GM19455 (cell line): ENCODE measurements around the gene CDK8.
"Not testable (repeated sequence)": the region's sequence is repeated elsewhere in the genome, so short reads cannot be mapped to it uniquely, and the experiment has no call there.

Source experiments
- ATAC-seq: cut with Tn5 transposase; IDR thresholded peaks from one replicate; pipeline ENCODE4 v1.9.1; 2021; ENCODE audit not compliant: unreplicated experiment

The CDK8 gene

DNA sequence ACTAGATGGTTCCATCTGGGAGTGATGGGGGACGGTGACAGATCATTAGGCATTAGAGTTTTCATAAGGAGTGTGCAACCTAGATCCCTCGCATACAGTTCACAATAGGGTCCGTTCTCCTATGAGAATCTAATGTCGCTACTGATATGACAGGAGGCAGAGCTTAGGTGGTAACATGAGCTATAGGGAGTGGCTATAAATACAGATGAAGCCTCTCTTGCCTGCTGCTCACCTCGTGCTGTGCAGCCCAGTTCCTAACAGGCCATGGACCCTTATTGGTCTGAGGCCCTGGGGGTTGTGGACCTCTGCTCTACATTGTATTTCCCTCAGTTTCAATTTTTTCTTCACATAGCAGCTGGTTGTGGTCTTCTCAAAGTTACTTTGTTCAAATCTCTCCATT lies 56.5 kb downstream of the CDK8 start:
- no peak for ATAC-seq

DNA sequence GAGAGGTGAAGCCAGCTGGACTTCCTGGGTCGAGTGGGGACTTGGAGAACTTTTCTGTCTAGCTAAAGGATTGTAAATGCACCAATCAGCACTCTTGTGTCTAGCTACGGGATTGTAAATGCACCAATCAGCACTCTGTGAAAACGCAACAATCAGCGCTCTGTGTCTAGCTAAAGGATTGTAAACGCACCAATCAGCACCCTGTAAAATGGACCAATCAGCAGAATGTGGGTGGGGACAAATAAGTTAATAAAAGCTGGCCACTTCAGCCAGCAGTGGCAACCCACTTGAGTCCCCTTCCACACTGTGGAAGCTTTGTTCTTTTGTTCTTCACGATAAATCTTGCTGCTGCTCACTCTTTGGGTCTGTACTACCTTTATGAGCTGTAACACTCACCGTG lies 58.1 kb downstream of the CDK8 start:
- not testable (repeated sequence) for ATAC-seq

DNA sequence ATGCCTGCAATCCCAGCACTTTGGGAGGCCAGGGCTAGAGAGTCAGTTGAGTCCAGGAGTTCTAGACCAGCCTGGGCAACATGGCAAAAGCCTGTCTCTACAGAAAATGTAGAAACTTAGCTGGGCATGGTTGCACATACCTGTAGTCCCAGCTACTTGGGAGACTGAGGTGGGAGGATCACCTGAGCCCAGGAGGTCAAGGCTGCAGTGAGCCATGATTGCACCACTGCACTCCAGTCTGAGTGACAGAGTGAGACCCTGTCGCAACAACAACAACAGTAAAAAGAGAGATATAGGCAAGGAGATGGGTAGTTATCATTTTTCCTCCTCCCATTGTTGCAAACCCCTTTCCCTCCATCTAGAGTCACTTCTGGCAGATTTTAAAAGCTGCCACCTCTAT lies 62.2 kb downstream of the CDK8 start:
- ATAC-seq, result not testable (repeated sequence)

DNA sequence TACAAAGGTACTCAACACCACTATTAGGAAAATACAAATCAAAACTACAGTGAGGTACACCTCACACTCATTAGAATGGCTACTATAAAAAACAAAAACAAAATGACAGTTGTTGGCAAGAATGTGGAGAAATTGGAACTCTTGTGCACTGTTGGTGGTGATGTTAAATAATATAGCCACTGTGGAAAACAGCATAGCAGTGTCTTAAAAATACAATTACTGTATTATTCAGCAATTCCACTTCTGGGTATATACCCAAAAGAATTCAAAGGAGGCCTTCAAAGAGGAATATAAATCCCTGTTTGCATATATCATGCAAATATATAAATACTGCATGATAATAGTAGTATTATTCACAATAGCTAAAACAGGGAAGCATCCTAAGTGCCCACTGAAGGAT lies 66.8 kb downstream of the CDK8 start:
- no peak for ATAC-seq

DNA sequence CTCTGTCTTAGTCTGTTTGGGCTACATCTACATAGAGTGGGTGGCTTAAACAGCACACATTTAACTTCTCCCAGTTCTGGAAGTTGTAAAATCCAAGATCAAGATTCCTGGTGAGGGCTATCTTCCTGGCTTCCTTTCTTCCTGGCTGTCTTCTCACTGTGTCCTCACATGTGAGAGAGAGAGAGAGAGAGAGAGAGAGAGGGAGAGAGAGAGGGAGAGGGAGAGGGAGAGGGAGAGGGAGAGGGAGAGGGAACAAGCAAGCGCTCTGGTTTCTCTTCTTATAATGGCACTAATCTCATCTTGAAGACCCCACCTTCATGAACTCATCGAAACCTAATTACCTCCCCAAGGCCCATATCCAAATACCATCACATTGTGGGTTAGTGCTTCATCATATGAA lies 69.2 kb downstream of the CDK8 start:
- no peak for ATAC-seq

DNA sequence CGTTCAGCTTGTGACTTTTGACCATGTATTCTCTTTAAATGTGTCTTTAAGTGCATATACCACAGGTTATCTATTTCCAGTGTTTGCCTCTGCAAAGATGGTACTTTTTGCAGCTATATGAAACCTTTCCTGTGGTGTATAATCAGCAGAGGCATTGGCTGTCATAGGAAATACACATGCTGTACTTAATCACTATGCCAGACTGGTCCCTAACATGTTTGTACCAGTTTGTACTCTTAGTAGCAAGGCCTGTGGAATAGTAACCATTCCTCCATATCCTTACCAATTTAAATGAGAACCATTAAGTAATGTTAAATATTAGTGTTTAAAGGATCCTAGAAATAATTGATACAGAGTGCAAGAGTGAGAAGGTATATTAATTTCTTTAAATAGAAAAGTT lies 69.8 kb downstream of the CDK8 start:
- no peak for ATAC-seq

DNA sequence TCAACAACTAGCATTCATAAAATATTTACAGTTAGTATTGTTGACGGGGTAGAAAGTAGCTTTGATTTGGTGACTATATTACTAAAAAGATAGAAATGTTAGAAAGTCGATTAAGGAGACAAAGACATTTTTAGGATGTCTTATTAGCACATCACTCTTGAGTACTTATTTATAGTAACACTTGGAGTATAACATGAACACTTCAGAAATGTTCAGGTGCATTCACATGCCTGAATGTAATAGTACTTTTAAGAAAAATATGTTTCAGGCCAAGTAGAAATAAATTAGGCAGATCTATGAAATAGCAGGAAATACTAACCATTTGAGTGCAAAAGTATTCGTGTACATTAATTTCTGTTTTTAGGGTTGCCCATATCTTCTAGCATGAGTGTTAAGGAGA lies 70.4 kb downstream of the CDK8 start:
- ATAC-seq, result no peak

DNA sequence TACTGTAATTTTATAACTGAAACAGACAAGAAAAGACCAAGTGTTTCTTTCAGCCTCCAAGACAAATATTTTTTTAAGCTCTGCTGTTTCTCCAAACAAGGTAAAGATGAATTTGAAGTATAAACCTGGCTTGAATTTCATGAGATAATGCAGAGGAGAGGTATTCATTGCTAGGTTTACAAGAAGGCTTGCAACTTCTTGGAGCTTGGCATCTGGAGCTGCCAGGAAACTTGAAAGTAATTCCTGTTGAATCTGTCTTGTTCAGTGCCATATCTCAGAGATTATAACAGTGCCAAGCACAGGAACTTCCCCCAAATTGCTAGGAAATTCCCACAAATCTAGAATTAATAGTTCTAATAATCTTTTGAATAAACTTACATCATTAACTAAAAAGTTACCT lies 70.9 kb downstream of the CDK8 start:
- no peak for ATAC-seq

DNA sequence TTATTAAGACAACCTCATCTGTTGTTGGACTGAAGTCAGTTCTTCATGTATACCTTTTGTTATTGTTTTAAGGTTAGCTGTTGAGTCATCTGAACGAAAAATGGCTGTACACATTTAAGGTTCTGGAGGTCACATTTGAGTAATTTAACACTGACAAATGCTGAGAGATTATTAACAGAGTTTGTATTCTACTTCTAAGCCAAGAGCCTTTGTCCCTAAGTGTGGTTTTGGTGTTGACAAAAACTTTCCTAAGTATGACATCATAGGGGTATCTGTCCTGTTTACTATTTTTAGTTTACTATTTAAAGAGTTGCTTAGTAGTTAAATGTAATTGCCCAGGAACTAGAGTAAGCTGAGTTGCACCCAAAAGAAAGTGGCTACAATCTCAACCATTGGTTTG lies 71.9 kb downstream of the CDK8 start:
- no peak for ATAC-seq

DNA sequence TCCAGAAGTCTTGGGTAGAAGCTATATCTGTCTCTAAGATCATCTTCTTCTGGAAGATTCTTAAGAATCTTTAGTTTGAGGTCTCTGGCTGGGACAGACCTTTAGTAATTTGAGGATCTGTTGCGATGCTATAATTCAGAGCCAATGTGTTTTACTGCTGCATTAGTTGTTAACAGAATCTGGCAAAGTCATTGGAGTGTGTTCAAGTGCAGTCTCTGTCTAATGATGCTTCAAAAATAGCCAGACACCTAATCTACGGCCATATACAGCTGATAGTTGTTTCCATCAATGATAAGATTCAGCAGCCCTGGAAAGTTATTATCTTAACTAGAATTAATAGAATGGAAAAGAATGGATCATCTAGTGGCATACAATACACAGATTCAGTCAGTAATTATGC lies 72.6 kb downstream of the CDK8 start:
- no peak for ATAC-seq

DNA sequence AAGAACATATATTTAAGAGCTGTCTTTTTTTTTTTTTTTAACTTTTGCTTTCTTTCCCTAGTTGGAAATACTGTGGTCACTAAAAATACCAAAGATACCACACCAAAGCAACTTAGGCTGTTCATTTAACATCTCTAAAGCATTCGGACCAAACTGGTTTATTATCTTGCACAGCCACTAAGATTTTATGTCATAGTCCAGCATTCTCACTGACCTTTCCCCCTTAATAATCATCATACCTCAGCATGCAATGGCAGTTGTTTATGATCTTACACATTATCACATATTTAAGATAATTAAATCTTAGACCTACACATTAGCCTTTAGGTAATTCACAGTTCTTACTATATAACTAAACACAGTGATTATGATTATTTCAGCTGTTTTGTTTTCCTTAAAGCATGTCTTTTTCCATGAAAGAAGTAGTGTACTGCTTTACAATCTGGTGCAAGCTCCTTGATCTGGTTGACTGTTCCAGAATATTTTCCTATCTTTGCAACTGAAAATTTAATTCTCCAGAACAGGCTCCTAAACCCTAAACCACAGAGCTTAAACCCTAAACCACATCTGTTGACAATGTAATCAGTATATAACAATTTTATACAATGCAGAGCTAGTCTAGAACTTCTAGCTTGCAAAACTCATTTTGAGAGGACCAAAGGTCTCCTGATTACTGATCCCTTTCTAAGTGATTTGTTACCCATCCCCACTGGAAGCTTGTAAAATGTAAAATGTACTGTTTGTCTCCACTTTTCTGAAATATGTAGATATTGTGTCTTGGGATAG lies 74.2 kb downstream of the CDK8 start:
- ATAC-seq, result no peak

DNA sequence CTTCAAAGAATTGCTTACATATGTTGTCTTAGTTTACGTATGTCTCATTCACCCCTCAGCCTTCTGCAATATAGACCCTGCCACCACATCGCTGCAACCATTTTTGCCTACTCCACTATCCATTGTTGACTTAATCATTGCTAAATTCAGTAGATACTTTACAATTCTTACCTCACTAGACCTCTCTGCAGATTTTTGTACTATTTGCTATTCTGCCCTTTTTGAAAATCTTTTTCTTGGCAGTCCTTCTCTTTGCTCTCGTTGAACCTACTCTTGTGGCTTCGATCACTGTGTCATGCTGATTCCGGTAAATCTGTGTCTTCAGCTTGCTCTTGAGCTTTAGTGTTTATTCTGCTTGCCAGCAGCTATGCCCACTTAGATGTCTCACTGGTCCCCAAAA lies 81.2 kb downstream of the CDK8 start:
- ATAC-seq, result no peak

DNA sequence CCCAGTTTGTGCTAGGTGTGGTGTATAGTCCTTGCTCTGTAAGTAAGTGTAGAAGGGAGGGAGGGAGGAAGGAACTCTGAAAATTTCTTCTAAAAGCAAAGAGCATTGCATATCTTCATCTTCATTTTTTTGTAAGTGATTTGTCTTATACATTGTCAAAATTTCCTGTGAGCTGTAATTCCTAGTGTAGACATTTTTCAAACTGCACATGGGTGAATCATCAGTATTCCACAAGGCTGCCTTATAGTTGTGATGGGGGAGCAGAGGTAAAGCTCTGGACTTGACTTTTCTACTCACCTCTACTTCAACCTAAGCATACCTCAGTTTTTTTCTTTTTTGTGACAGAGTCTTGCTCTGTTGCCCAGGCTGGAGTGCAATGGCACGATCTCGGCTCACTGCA lies 86.9 kb downstream of the CDK8 start:
- no peak for ATAC-seq

DNA sequence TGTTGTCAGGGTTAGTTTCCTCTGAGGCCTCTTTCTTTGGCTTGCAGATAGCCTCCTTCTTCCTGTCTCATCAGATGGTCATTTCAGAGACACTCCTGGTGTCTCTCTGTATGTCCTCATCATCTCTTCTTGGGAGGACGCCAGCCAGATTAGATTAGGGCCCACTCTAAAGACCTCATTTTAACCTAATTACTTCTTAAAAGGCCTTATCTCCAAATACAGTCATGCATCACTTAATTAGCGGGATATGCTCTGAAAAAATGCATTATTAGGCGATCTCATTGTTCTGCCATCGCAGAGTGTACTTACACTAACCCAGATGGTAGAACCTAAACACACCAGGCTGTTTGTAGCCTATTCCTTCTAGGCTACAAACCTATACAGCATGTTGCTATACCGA lies 89.0 kb downstream of the CDK8 start:
- ATAC-seq, result no peak

DNA sequence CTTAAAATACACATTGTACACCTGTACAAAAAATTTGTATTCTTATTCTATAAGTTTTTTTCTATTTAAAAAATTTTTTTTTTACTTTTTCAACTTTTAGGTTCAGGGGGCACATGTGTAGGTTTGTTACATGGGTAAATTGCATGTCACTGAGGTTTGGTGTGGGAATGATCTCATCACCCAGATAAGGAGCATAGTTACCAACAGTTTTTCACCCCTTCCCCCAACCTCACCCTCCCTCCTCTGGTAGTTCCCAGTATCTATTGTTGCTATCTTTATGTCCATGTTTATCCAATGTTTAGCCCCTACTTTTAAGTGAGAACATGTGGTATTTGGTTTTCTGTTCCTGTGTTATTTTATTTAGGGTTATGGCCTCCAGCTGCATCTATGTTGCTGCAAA lies 89.9 kb downstream of the CDK8 start:
- no peak for ATAC-seq

DNA sequence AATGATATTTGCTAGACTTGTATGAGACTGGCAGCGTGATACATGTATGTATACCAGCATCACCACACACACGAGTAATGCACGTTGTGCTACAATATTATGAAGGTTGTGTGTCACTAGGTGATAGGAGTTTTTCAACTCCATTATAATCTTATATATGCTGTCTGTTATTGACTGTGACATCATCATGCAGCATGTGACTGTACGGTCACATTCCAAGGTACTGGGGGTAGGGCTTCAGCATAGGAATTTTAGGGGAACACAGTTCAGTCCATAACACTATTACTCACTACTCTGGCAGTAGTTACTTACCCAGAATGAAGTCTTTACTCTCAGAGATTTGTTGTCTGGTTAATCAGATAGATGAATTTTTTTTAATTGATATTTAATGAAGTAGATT lies 91.1 kb downstream of the CDK8 start:
- ATAC-seq, result no peak

DNA sequence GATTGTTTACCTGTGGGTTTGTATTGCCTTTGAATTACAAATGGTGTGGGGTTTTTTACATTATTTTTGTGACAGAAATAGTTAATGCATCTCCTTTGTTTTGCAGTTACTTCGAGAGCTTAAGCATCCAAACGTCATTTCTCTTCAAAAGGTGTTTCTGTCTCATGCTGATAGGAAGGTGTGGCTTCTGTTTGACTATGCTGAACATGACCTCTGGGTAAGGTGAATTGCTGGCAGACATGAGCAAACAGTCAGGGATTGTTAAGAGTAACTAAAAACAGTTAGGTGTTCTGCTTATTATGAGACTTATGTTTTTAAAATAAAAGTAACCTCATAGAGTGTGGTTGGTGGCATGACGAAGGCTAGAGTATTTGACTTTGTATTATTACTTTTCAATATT lies 95.0 kb downstream of the CDK8 start:
- ATAC-seq, result no peak

DNA sequence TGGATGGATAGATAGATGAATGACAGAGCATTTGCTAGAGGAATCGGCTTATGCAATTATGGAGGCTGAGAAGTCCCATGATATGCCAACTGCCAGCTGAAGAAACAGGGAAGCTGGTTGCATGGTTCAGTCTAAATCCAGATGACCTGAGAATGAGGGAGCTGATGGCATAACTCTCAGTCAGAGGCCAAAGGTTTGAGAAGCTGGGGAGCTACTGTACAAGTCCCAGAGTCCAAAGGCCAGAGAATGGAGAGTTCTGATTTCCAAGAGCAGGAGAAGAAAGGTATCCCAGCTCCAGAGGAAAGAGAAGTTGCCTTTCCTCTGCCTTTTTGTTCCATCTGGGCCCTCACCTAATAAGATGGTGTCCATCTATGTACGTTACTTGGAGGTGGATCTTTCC lies 108.3 kb downstream of the CDK8 start:
- no peak for ATAC-seq

DNA sequence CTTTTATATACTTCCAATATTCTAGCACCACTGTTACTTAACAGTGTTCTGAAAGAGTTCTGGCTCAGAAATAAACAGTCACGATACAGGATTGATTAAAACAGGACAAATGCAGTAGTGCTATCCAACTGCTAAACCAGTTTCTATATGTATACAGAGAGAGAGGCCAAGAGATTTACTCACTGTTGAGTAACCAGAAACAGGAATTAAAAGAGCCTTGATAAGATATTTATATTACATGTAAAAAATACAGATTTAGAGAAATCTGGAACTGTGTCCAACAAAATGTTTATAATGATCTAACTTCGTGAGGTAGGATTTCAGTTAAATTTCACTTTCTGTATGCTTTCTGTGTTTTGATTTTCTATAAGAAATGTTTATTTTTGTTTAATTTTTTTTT lies 116.6 kb downstream of the CDK8 start:
- no peak for ATAC-seq

DNA sequence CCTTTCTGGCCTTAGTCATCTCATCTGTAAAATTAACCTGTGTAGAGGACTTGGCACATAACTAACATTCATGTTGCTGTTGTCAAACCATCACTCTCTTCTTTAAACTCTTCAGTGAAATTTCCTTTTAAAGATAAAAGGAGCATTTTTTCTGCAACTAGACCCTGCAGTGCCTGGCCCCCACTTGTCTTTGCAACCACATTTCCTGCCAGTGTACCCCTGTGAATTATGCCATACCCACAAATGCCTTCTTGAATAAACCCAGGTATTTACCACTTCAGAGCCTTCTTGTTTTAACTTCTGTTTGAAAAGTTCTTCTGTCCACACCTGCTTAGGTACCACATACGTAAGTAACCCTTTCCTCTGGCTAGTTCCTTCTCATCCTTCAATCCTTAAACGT lies 118.8 kb downstream of the CDK8 start:
- no peak for ATAC-seq

DNA sequence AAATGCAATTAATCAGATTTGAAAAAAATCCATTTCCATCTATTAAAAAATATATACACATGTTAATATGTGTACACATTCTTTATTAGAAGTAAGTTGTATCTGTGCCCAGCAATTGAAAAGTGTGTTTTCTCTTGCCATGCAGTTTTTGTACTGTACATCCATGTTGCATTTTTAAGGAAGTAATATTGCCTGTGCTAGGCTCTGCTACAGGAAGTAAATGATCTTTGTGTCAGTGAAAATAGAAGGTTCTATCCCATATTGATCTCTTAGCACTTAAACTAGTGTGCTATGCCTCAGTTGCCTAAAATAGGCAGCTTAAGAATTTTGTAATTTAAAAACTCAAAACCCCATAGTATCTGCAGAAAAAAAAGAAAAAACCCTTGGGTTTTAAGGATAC lies 122.5 kb downstream of the CDK8 start:
- ATAC-seq, result no peak

DNA sequence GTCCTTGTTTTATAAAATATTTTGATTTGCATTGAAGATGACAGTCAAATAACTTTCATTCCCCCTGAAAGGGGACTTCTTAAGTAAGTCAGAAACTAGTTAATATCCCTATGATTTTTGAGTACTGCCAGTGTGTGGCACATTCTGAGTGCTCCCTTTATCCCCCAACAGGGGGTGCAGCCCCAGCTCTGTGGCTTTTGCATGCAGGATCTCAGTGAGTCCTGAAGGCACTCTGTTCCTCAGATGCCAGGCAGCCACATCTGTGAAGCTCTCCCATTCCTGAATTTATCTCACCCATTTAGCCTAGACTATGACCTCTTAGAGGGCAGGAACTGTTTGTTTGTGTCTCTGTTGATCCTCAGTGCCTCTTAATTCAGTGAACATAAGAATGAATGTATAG lies 123.1 kb downstream of the CDK8 start:
- no peak for ATAC-seq

DNA sequence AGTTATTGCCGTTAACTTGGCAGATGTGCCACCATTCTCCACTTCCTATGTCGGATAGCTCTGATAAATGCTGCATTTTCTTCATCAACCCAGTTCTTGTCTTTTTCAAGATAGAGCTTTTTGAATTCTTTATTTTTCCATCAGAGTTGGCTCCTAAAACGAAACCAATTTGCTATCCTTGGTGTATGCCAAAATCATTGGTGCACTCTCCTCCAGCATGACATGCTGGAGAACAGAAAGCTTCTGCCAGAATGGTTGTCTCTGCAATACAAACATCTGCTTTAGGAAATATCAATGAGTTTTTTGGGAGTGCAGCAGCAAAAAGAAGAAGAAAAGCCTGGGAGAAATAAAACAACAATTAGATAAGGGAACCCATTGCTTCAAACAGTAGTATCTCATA lies 124.2 kb downstream of the CDK8 start:
- no peak for ATAC-seq
